Stimulated activated CD4-positive, alpha-beta T cell treated with anti-CD3 and anti-CD28 coated beads, Interleukin-1b, Interleukin-23, amount 100 ng/mL, for 24 hours (primary cell): ENCODE measurements around the gene SEC31A.
"Not testable (repeated sequence)": the region's sequence is repeated elsewhere in the genome, so short reads cannot be mapped to it uniquely, and the experiment has no call there.

ENCODE experiments used
- DNase-seq, 4 experiments: peaks; one replicate each; pipeline ENCODE4 v3.0.0-alpha.2; 2020; ENCODE audit warnings: low read depth in 4 of 4, low spot score in 1 of 4

The SEC31A gene

DNA sequence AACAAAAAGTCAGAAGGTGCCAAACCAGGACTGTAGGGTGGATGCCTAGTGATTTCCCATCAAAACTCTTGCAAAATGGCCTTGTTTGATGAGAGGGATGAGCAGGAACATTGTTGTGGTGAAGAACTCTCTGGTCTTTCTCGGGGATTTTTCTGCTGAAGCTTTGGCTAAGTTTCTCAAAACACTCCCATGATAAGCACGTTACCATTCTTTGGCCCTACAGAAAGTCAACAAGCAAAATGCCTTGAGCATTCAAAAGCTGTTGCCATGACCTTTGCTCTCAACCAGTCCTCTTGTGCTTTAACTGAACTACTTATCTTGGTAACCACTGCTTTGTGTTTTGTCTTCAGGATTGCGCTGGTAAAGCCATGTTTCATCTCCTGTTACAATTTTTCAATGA, 3.0 kb upstream of the SEC31A start:
- no peak for DNase-seq

DNA sequence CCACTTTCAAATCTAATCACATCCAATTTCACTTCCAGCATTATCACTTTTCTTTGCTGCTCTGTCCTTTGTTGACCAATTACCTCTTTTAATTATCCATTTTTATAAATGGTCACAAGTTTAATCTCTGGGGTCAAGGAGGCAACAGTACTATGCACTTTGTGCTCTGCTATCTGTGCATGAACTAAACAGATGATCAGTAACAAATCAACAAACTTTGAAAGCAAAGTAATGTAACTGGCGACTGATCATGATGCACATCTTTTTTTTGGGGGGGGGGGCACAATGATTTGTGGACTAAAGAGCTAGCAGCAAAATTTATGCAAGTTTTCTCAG, 1.5 kb upstream of the SEC31A start:
- DNase-seq = no peak

DNA sequence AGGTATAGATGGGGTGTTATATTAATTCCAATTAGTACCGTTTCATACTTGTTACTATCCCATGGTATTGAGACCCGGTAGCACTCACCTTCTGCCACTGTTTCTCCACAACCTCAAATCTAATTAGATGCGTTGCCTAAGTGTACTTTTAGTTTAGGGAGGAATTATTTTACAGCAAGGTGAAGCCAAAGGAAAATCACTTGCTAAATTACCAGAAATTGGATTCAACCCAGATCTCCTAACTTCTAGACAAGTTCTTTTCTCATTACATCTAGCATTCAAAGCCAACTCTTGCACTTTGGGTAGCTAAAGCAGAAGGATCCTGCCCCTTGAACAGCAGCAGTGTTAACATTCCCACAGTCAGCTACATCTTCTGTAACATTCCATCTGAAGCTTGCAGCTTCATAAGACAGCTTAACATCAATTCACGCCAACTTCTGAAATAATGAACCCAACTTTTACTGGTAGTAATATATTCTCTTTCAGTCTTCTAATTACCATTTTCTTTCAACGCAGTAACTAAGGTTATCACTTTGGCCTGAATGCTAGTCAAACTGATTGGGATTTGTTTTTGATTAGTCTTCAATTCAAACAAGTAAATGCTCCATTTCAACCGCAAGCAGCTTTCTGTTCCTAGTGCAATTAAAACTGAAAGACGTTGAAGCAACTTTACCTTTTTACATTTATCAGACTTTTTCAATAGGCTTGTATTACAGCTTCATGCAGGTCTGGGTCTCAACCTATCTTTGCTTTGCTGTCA, 934 bp upstream of the SEC31A start:
- no peak for DNase-seq

DNA sequence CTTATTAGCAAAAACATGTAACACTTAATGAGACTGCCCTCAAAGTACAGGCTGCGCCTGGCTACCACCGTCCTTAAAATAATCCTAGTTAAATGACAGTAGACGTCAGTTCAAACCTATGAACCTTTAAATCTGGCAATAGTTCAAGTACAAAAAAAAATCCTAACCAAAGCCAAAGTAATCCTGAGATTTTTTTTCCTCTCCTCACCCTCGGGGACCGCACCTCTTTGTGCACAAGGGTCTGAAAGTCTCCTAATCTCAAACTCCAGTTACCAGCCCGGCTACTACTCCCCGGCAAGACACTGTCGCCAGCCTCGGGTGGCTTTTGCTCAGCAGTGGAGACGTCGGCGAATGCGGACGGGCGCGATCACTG, 439 bp downstream of the SEC31A start:
- DNase-seq = no peak

DNA sequence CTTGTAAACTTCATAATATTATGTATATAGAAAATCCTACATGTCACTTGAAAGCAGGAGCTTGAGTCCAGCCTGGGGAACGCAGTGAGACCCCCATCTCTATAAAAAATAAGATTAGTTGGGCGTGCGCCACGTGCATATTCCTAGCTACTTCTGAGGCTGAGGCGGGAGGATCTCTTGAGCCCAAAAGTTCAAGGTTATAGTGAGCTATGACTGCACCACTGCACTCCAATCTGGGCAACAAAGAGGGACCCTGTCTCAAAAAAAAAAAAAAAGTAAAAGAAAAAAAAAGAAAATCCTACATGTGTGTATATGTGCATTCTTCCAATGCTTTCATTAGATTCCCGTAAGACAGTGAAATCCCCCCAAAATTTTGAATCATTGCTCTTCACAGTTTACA, 1.7 kb downstream of the SEC31A start:
- no peak for DNase-seq

DNA sequence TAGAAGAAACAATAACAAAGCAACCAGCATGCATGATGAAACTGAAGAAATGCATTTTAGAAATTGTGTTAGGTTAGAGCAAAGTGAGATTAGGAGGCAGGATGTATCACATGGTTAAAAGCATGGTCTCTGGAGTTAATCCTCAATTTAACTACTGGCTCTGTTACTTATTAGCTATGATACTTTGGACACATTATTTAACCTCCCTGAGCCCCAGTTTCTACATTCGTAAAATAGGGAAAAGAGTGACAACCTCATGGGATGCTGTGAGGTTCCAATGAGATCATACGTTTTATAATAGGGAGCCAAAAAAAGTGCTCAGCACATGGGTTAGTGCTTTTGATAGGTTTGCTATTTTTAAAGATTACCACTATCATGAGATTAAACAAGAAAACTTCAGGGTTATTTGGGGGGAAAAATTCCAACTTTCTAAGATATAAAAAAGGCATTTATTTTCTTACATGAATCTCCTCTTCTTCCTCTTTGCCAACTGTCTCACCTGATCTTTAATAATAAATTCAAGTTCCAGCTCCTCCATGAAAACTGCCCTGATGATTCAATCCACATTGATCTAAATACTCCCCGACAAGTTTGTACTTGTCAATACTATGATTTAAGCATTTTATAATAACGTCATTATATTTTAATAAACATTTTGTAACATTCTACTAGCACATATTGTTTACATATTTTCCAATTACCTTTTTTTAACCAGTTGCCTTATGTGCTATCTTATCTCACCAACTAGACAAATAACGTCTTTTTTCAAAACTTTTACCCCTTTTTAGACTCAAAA, 4.6 kb downstream of the SEC31A start:
- no peak for DNase-seq

DNA sequence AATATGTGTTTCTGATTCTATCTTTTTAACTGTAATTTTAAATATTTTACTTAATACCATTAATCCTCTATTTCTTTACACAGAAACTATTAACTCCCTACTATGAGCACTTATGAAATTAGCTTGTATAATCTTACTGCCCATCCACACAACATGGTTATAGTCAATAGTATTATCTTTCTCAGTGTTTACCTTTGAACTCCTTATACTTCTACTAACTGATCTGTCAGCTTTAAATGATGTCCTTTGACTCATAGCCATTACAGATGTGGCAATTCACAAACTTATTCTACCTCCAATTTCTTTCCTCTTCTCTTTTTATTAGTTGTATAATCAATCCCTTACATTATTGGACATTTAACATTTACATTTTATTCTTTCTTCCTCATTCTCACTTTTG, 5.5 kb downstream of the SEC31A start:
- no peak for DNase-seq

DNA sequence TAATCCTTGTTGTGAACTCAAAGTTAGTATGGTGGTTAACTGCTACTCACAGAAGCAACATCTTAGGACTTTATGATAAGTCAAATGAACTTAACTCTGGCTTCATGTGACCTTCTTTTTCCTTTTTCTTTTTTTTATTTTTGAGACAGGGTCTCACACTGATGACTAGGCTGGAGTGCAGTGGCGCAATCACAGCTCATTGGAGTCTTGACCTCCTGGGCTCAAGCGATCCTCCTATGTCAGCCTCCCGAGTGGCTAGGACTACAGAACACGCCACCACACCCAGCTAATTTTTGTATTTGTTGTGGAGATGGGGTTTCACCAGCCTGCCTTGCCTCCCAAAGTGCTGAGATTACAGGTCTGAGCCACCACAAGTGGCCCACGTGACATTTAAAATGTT, 22.4 kb downstream of the SEC31A start:
- no peak for DNase-seq

DNA sequence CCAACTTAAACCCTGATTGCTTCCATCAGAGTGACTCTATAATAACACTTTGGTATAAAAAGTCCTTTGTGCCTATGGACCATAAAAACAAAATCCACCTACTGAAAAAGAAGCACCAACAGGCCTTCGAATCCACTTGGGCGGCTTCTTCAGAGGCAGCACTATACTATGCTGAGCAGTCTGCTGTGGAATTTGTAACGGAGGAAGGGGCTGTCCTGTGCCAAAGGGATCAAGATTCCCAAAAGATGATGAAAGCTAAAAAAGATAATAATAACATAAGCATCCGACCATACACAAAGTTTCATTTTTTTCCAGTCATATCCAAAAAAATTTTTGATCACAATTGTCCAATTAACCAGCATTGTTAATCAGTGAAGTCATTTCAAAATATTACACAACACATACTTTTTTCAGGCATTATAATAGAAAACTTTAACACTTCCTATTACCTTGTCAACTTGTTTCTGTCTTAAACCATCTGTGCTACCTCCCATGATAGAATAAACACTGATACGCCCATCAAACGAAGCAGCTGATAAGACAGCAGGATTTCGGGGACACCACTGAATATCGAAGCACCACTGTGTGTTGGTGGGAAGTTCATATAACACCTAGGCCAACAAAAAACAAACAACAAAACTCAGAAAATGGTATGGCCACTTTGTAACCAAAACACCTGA, 24.1 kb downstream of the SEC31A start:
- no peak for DNase-seq

DNA sequence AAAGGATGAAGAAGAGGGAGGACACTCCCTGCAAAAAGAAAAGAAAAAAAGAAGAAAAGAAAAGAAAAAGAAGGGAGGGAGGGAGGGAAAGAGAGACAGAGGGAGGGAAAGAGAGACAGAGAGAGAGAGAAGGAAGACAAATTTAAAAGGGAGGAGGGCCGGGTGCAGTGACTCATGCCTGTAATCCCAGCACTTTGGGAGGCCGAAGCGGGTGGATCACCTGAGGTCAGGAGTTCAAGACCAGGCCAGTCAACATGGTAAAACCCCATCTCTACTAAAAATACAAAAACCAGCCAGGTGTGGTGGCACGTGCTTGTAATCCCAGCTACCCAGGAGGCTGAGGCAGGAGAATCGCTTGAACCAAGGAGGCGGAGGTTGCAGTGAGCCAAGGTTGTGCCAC, 24.9 kb downstream of the SEC31A start:
- not testable (repeated sequence) for DNase-seq

DNA sequence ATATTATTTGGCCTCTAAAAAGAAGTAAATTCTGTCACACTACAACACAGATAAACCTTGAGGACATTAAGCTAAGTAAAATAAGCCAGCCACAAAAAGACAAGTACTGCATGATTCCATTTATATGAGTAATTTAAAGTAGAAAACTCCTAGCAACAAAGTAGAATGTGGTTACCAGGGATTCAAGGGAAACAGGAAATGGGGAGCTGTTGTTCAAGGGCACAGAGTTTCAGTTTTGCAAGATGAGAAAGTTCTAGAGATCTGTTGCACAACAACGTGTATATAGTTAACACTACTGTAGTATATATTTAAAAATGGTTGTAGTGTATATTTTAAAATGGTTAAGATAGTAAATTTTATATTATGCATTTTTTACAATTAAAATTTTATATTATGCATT, 25.4 kb downstream of the SEC31A start:
- DNase-seq = no peak

DNA sequence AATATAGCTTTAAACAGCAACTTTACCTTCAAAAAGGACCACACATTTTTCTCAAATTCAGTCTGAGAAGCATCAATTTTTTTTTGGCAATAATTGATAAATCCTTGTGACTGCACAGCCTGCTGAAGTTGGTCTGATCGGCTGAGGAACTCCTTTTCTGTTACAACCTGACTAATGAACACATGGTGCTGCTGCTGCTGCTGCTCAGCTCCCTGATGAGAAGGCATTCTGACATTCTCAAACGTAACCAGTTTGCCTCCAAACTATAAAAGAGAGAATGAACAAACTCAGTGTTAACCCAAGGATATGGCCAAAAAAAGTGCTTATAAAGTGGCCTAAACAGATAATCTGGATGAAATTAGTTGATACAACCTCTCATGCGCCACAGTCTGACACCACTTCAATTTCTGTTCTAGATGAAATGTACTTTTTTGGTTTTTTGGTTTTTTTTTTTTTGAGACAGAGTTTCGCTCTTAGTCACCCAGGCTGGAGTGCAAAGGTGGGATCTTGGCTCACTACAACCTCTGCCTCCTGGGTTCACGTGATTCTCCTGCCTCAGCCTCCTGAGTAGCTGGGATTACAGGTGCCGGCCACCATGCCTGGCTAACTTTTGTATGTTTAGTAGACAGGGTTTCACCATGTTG, 26.5 kb downstream of the SEC31A start:
- no peak for DNase-seq

DNA sequence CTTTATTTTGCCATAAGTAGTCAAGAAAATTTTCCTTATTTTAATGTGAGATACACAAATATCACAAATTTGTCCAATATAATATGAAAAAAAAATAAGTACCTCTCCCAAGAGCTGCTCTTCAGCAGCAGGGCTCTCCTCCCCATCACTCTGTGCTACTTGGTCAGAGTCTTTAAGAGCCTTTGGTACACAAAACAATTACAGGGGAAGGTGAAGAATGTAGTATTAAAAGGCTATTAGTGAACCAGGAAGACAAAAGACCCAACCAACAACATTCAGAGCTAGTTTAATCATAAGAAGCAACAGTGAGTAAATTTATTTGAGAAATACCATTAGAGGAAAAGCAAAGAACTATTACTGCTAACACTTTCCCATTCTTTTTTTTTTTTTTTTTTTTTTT, 29.4 kb downstream of the SEC31A start:
- DNase-seq = no peak

DNA sequence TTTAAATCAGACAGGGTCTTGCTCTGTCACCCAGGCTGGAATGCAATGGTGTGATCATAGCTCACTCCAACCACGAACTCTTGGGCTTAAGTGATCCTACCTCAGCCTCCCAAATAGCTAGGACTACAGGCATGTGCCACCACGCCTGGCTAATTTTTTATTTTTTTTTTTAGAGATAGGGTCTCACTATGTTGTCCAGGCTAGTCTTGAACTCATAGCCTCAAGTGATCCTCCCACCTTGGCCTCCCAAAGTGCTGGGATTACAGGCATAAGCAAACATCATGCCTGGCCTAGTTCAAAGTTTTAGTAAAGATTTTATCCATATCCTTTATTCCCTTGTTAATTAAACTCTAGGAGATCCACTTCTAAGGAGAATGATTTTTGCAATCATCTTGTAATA, 30.5 kb downstream of the SEC31A start:
- DNase-seq = not testable (repeated sequence)

DNA sequence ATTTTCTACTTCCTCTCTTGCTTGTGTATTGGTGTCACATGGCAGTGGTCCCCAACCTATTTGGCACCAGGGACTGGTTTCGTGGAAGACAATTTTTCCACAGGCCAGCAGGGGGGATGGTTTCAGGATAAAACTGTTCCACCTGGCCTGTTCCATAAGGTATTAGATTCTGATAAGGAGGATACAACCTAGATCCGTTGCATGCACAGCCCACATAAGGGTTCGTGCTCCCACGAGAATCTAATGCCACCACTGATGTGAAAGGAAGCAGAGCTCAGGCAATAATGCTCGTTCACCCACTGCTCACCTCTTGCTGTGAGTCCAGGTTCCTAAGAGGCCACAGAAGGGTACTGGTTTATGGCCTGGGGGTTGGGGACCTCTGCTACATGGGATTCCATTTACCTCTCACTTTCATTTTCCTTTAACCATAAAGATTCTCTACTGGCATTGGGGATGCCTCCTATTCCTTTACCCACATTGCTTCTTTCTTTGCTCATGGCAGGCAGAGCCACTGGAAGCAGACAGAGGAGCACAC, 38.1 kb downstream of the SEC31A start:
- DNase-seq = no peak

DNA sequence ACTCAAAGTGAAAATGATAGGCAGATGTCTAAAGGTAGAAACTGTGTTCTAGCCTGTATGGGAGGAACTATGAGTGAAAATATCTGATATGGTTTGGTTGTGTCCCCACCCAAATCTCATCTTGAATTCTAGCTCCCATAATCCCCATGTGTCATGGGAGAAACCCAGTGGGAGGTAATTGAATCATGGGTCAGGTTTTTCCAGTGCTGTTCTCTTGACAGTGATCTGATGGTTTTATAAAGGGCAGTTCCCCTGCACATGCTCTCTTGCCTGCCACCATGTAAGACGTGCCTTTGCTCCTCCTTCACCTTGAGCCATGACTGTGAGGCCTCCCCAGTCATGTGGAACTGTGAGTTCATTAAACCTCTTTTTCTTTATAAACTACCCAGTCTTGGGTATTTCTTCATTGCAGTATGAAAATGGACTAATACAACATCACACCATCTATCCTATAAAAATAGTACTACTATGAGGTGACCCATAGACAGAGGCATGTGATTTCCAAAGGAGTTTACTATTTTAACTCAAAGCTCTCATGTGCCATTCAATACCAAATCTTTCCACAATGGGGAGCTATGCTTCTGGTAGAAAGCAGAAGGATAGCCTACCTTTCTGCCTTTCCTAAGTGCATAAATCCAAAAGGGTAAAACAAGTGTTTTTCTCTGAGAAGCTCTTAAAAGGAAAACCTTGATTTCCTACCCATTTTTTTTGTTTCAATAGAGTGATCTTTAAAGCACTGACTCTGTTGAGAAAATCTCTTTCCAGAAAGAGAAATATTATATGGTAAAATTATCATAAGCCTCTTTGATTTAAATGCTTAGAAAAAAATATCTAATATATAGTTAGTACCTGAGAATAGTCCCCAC, 38.8 kb downstream of the SEC31A start:
- no peak for DNase-seq

DNA sequence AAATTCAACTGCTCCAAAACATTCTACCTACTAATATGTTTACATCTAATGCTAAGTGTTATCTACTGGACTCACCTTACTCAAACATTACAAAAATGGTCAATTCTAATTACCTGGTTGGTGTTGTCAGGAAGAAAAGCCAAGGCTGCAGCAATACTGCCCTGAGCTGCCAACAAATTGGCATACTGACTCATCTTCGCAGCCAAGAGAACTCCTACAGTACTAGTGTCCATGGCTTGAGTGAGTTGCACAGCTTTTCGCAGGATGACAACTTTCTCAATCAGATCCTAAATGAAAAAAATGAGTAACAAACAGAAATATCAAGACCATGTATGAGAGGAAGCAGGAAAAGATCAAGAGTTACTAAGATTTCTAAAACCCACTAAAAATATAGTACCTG, 39.6 kb downstream of the SEC31A start:
- no peak for DNase-seq

DNA sequence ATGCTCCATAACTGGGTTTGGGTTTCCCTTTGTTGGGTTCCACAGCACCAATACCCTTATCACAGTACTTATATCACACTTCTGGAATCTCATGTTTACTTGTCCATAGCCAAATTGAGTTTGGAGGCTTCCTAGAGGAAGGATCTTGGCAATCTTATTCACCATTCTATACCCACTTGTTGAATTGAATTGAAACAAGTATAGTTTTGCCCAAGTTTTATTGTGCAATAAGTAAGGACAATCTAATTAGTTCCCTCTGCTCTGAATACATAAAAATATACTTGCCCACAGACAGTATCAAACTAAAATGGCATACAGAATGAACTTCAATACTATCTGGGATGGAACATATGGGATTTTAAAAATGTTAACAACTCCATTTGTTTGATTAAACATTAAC, 40.3 kb downstream of the SEC31A start:
- DNase-seq = no peak

DNA sequence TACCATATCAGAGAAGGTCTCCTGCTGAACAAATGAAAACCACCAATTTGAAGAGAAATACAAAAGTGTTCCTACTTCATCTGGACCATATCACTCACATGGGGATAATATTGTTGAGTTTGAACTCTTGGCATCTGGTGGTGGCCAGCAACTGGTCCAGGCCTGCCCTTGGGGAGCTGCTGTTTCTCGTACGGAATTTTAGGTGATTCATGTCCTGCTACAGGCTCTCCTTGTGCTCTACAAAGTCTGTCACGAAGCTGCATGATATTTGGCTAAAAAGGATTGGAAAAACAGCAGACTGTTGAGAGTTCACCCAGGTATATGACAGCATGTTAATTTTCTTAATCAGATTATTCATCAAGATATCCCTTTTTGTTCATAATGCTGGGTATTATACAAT, 42.2 kb downstream of the SEC31A start:
- no peak for DNase-seq

DNA sequence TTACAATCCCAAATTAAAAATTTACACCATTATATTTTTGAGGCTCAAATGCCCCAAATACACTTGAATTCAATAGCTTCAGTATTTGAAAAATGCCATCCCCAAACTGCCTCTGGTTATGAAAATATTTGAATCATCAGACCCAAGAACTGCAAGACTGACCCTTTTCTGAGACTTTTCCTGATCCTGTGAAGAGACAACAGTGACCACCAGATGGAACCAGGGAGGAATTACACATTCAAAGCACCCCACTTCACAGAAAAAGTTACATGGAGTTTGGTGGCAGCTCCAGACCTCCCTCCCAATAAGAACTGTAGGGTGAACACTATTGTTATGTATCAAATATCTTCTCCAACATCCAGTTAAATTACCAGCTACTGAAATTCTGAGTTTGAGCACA, 48.4 kb downstream of the SEC31A start:
- DNase-seq = no peak

DNA sequence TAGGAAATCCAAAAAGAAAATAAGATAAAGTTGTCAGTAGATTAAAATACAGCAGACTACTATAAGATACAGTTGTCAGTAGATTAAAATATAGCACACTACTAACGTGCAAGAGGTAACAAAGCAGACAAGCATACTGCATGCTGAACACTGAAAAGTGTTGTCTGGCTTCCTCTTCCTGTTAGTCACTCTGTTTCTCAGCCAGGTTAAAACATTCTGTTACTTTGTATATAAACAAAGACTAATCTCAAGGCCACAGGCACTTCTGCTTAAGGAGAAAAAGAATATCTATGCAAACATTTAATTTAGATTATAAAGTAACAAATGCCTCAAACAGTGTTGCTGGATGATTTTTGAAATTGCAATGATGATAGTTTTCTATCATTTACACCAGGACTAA, 51.3 kb downstream of the SEC31A start:
- no peak for DNase-seq
